Psoas muscle (tissue), 8 donors: ENCODE measurements around the gene SFTA2. TPM values are rescaled to one million over a fixed set of nuclear protein-coding genes. Genes with fewer than 3 reads are reported as not detected.

Experiments
- ATAC-seq, 4 donors: fragments of 200-7000 bp; cut with Tn5 transposase; one replicate each; pipeline ENCODE4 v1.9.1; 2020; ENCODE audit warnings: moderate library complexity in 3 of 4, mild to moderate bottlenecking in 2 of 4
- DNase-seq, 2 donors: peaks; one replicate each; pipeline ENCODE4 v3.0.0-alpha.2; 2020
- H3K27ac ChIP-seq: fragments of 200-600 bp; one replicate; pipeline ENCODE4 v1.8.0; 2022
- H3K27me3 ChIP-seq, 3 donors: fragments of 200-600 bp in 1 of 3; one replicate each; pipeline versions ENCODE4 v1.6.1 to v1.8.0; 2013 to 2022; ENCODE audit warnings: low read length in 2 of 3, mild to moderate bottlenecking in 2 of 3, moderate library complexity in 1 of 3; ENCODE audit not compliant: insufficient read depth in 3 of 3
- H3K36me3 ChIP-seq, 2 donors: fragments of 200-600 bp in 1 of 2; one replicate each; pipeline versions ENCODE4 v1.6.1 to v1.8.0; 2013 to 2022; ENCODE audit warnings: low read depth in 1 of 2, mild to moderate bottlenecking in 1 of 2, moderate library complexity in 1 of 2; ENCODE audit not compliant: insufficient read depth in 1 of 2
- H3K4me1 ChIP-seq: fragments of 200-600 bp; one replicate; pipeline ENCODE4 v1.8.0; 2022
- H3K4me3 ChIP-seq: fragments of 200-600 bp; one replicate; pipeline ENCODE4 v1.8.0; 2022; ENCODE audit warnings: mild to moderate bottlenecking
- H3K9me3 ChIP-seq: fragments of 200-600 bp; one replicate; pipeline ENCODE4 v1.8.0; 2022
- WGBS, 3 donors: extraction: QIAGEN DNeasy Blood & Tissue Kit; methylation state at CpG; one replicate each; pipeline versions ENCODE4 v1.1.6 to v1.1.7; 2013; 5-methylcytosine and 5-hydroxymethylcytosine counted together
- intact Hi-C, 2 donors: fragments of 100-400 bp; cut with DNase I; formaldehyde crosslinking; loops; one replicate each; pipeline versions ENCODE4 v1.11.0 to v1.14.2; 2022
- polyA plus RNA-seq, 3 donors: library from polyadenylated mRNA; stranded (reverse); fragments of 200-250 nt; gene quantifications; one replicate each; pipeline ENCODE4 v1.2.3, GENCODE V29; 2013
- total RNA-seq, 4 donors: library from RNA; stranded (reverse); fragmentation: NEBNext Ultra II Directional in 2 of 4; extraction: Animal tissue kit (Norgen Biotek cat#: 25700) in 2 of 4; gene quantifications; one replicate each; pipeline versions ENCODE4 v1.2.1 to v1.2.4, GENCODE V29; 2021 to 2023
- TF ChIP-seq, protein P1 (sequence below): fragments of 200-600 bp; IDR thresholded peaks from one replicate; pipeline ENCODE4 v1.8.0; 2022; ENCODE audit warnings: antibody characterized with exemption
- donor health status: healthy with polysubstance abuse.
- donor health status: DM: no; HTN: no; CAD: no; lungs with moderate emphysema.
- donor health status: Bipolar disorder and iron deficiency.
- donor health status: healthy.
- donor health status: DM: yes; HTN: yes; CAD: no.
- donor health status: DM: no; HTN: no; CAD: no.
- donor health status: DM: no; HTN: no; CAD: no.
- donor health status: DM: yes; HTN: yes; CAD: no.

SFTA2 gene
- total and polyA plus RNA-seq, 7 donors: 0.13 to 0.14 TPM; not detected in 5

GRCh38 chr6:30887901-30888815 lies 43.8 kb downstream of the SFTA2 start:
- peaks cover 30% of the 10 kb centered on the region for H3K4me1 ChIP-seq
- DNase-seq (no peak), ATAC-seq (no peak)
- no peak overlapping the region for H3K4me3 ChIP-seq
- WGBS, 3 donors: 52 to 64% (median 58%) methylated on average over 6 of the region's 6 CpGs
- H3K27ac ChIP-seq: peak overlapping the region; percentile 17
- H3K9me3 ChIP-seq: no peaks in the 10 kb centered on the region
- H3K36me3 ChIP-seq: peaks cover 0 to 49% of the 10 kb centered on the region in 2 donors
- H3K27me3 ChIP-seq: no peaks in the 10 kb centered on the region
- TF ChIP-seq, protein P1, sequence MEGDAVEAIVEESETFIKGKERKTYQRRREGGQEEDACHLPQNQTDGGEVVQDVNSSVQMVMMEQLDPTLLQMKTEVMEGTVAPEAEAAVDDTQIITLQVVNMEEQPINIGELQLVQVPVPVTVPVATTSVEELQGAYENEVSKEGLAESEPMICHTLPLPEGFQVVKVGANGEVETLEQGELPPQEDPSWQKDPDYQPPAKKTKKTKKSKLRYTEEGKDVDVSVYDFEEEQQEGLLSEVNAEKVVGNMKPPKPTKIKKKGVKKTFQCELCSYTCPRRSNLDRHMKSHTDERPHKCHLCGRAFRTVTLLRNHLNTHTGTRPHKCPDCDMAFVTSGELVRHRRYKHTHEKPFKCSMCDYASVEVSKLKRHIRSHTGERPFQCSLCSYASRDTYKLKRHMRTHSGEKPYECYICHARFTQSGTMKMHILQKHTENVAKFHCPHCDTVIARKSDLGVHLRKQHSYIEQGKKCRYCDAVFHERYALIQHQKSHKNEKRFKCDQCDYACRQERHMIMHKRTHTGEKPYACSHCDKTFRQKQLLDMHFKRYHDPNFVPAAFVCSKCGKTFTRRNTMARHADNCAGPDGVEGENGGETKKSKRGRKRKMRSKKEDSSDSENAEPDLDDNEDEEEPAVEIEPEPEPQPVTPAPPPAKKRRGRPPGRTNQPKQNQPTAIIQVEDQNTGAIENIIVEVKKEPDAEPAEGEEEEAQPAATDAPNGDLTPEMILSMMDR: no peak
- intact Hi-C loops: no loop called here

GRCh38 chr6:30886897-30887255 lies 45.1 kb downstream of the SFTA2 start:
- Histone ChIP-seq H3K27ac (peak overlapping the region; percentile 93), H3K4me3 (peak overlapping the region; percentile 78), H3K27me3 (no peaks in the 10 kb centered on the region), H3K9me3 (no peaks in the 10 kb centered on the region), H3K4me1 (peaks cover 41% of the 10 kb centered on the region), H3K36me3 (peaks cover 0 to 36% of the 10 kb centered on the region in 2 donors)
- TF ChIP-seq, protein P1: no peak
- intact Hi-C loops: loop anchor here in 1 of 2 donors (1.0 kb wide), 1 partner anchor 19 kb away; no protein-coding TSS in a partner anchor
- no peak for ATAC-seq
- DNase-seq: no peak

GRCh38 chr6:30885999-30886896 lies 45.7 kb downstream of the SFTA2 start:
- peak; percentile 67 to 84 for DNase-seq

GRCh38 chr6:30885481-30885998 lies 46.4 kb downstream of the SFTA2 start:
- 15 to 27% (median 23%) methylated on average over 7 of the region's 7 CpGs for WGBS, 3 donors
- Histone ChIP-seq H3K27me3 (no peaks in the 10 kb centered on the region), H3K9me3 (no peaks in the 10 kb centered on the region), H3K4me1 (peaks cover 41% of the 10 kb centered on the region), H3K4me3 (peak overlapping the region; percentile 78), H3K27ac (peak overlapping the region; percentile 93), H3K36me3 (peaks cover 0 to 25% of the 10 kb centered on the region in 2 donors)
- no peak for DNase-seq
- intact Hi-C loops: loop anchor here in 1 of 2 donors (2.0 kb wide), 1 partner anchor 143 kb away; the partner anchor contains the start of gene FLOT1
- peak; percentile 5 to 22 (median 9) for ATAC-seq
- TF ChIP-seq, protein P1: no peak

More at GRCh38 chr6:30885999-30886896, 45.7 kb downstream of the SFTA2 start:
- Histone ChIP-seq H3K36me3 (peaks cover 0 to 32% of the 10 kb centered on the region in 2 donors), H3K27me3 (no peaks in the 10 kb centered on the region), H3K9me3 (no peaks in the 10 kb centered on the region), H3K4me3 (peak overlapping the region; percentile 78), H3K27ac (peak overlapping the region; percentile 93), H3K4me1 (peaks cover 41% of the 10 kb centered on the region)
- 18 to 20% (median 18%) methylated on average over 18 of the region's 18 CpGs for WGBS, 3 donors
- peak; percentile 44 to 78 (median 68) for ATAC-seq
- TF ChIP-seq, protein P1: no peak
- intact Hi-C loops: loop anchor here in 1 of 2 donors (1.0 to 2.0 kb wide), 2 partner anchors 20 to 143 kb away; partner anchors contain the start of gene FLOT1
